Neuronal stem cell (in vitro differentiated cells): ENCODE results near the gene CEP97.

ENCODE experiments used
- DNase-seq: peaks from one replicate; pipeline ENCODE4 v3.0.0-alpha.2; 2013; ENCODE audit warnings: low spot score
- H2AFZ ChIP-seq: one replicate; pipeline ENCODE4 v1.6.1; 2013; ENCODE audit warnings: mild to moderate bottlenecking, low read length, inconsistent platforms
- H2AK5ac ChIP-seq: 2 replicates; pipeline ENCODE4 v1.6.1; 2013; ENCODE audit warnings: low read depth, mild to moderate bottlenecking, inconsistent platforms, low read length, moderate library complexity, mixed read lengths
- H2BK120ac ChIP-seq: 2 replicates; pipeline ENCODE4 v1.6.1; 2013; ENCODE audit warnings: low read depth, mild to moderate bottlenecking, inconsistent platforms, low read length, moderate library complexity, mixed read lengths
- H2BK12ac ChIP-seq: one replicate; pipeline ENCODE4 v1.6.1; 2013; ENCODE audit warnings: low read length, inconsistent platforms
- H2BK15ac ChIP-seq: 2 replicates; pipeline ENCODE4 v1.6.1; 2013; ENCODE audit warnings: mild to moderate bottlenecking, low read length, inconsistent platforms, mixed read lengths
- H2BK5ac ChIP-seq: one replicate; pipeline ENCODE4 v1.6.1; 2013; ENCODE audit warnings: inconsistent platforms, mild to moderate bottlenecking, low read length, moderate library complexity
- H3K14ac ChIP-seq: one replicate; pipeline ENCODE4 v1.6.1; 2013; ENCODE audit warnings: low read length, inconsistent platforms
- H3K18ac ChIP-seq: 2 replicates; pipeline ENCODE4 v1.6.1; 2013; ENCODE audit warnings: low read length, inconsistent platforms
- H3K23ac ChIP-seq: 2 replicates; pipeline ENCODE4 v1.6.1; 2013; ENCODE audit warnings: low read depth, mild to moderate bottlenecking, mixed read lengths, low read length, inconsistent platforms; ENCODE audit not compliant: poor library complexity
- H3K27ac ChIP-seq: replicated peaks from 3 replicates; pipeline ENCODE4 v1.5.1; 2013; ENCODE audit warnings: low read length, inconsistent platforms
- H3K27me3 ChIP-seq, 3 experiments: 2 replicates each; pipeline ENCODE4 v1.6.1; 2013; ENCODE audit warnings: low read length in 3 of 3, mild to moderate bottlenecking in 2 of 3, inconsistent platforms in 1 of 3, low read depth in 1 of 3, mixed read lengths in 1 of 3, moderate library complexity in 1 of 3; ENCODE audit not compliant: control insufficient read depth in 3 of 3, insufficient read depth in 3 of 3
- H3K36me3 ChIP-seq, 2 donors: replicated peaks in 1 of 2; 2 replicates each; pipeline ENCODE4 v1.6.1; 2013; ENCODE audit warnings: low read length in 2 of 2; ENCODE audit not compliant: control insufficient read depth in 2 of 2, insufficient read depth in 2 of 2
- H3K4ac ChIP-seq: 2 replicates; pipeline ENCODE4 v1.6.1; 2013; ENCODE audit warnings: inconsistent platforms, mild to moderate bottlenecking, low read length, moderate library complexity
- H3K4me1 ChIP-seq, 2 donors: 1 replicate in 1 of 2; 2 replicates in 1 of 2; pipeline ENCODE4 v1.6.1; 2013; ENCODE audit warnings: low read length in 2 of 2, low read depth in 1 of 2; ENCODE audit not compliant: control insufficient read depth in 2 of 2, insufficient read depth in 1 of 2
- H3K4me2 ChIP-seq: one replicate; pipeline ENCODE4 v1.6.1; 2013; ENCODE audit warnings: mild to moderate bottlenecking, low read length, inconsistent platforms; ENCODE audit not compliant: insufficient read depth, poor library complexity, severe bottlenecking
- H3K4me3 ChIP-seq, 2 donors: 2 replicates each; pipeline ENCODE4 v1.5.1; 2013; ENCODE audit warnings: low read length in 2 of 2, mild to moderate bottlenecking in 2 of 2, inconsistent platforms in 1 of 2, moderate library complexity in 1 of 2
- H3K79me1 ChIP-seq: one replicate; pipeline ENCODE4 v1.6.1; 2013; ENCODE audit warnings: low read depth, mild to moderate bottlenecking, inconsistent platforms, low read length, moderate library complexity
- H3K9ac ChIP-seq: one replicate; pipeline ENCODE4 v1.6.1; 2013; ENCODE audit warnings: mild to moderate bottlenecking, low read depth, low read length, inconsistent platforms; ENCODE audit not compliant: poor library complexity
- H3K9me3 ChIP-seq, 2 donors: replicated peaks in 1 of 2; 2 replicates each; pipeline versions ENCODE3 to v1.6.1; 2013; ENCODE audit warnings: low read length in 2 of 2, mild to moderate bottlenecking in 2 of 2, inconsistent platforms in 1 of 2, low read depth in 1 of 2, mixed read lengths in 1 of 2, moderate library complexity in 1 of 2; ENCODE audit not compliant: control insufficient read depth in 2 of 2, insufficient read depth in 1 of 2
- H4K8ac ChIP-seq: one replicate; pipeline ENCODE4 v1.6.1; 2013; ENCODE audit warnings: low read depth, mild to moderate bottlenecking, inconsistent platforms, low read length, moderate library complexity
- H4K91ac ChIP-seq: one replicate; pipeline ENCODE4 v1.6.1; 2013; ENCODE audit warnings: low read length, low read depth, mild to moderate bottlenecking, inconsistent platforms; ENCODE audit not compliant: poor library complexity
- WGBS, 2 donors: extraction: QIAGEN DNeasy Blood & Tissue Kit; methylation state at CpG; one replicate each; pipeline ENCODE4 v1.1.7; 2013; ENCODE audit warnings: missing lambda C conversion rate in 2 of 2, mixed read lengths in 1 of 2; ENCODE audit not compliant: insufficient read length in 2 of 2, insufficient replicate concordance in 1 of 2; ENCODE audit errors: extremely low coverage in 2 of 2; 5-methylcytosine and 5-hydroxymethylcytosine counted together

Gene CEP97

DNA sequence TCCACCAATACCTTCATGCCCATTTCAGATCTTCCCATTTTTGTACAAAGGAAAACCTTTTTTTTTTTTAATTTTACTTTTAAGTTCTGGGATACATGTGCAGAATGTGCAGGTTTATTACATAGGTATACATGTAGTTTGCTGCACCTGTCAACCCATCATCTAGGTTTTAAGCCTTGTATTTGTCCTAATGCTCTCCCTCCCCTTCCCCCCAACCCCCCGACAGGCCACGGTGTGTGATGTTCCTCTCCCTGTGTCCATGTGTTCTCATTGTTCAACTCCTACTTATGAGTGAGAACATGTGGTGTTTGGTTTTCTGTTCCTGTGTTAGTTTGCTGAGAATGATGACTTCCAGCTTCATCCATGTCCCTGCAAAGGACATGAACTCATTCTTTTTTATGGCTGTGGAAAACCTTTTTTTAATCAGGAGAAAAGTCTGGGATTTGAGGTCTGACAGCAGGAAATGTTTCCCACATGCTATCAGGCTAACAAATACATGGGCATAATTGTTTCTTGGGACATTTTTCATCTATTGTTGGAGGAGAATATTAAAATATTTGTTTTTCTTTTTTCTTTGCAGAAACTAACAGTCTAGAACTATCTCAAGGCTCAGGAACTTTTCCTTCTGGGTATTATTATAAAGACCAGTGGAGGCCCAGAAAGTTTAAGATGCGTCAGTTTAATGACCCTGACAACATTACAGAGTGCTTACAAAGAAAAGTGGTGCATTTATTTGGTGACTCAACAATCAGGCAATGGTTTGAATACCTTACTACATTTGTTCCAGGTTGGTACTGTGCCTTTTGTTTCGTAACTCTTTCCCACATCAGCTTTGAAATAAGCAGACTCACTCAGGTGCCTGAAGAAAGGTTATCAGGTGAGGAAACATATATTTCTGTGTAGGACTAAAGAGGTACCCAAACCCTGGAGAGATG is 92.1 kb downstream of the CEP97 start:
- H3K4ac ChIP-seq, result no peak overlapping the region
- no peak overlapping the region for H3K9ac ChIP-seq
- no peak overlapping the region for H4K8ac ChIP-seq
- no peak for DNase-seq
- H2AK5ac ChIP-seq, result no peak overlapping the region
- no peak overlapping the region for H3K4me2 ChIP-seq
- no peak overlapping the region for H4K91ac ChIP-seq
- H3K4me3 ChIP-seq, result no peak overlapping the region
- no peak overlapping the region for H3K23ac ChIP-seq
- H3K14ac ChIP-seq, result no peak overlapping the region
- H3K79me1 ChIP-seq, result no peaks in the 10 kb centered on the region
- no peaks in the 10 kb centered on the region for H3K9me3 ChIP-seq
- WGBS, 2 donors, result no CpG with 5 or more reads among the region's 4 CpGs
- no peak overlapping the region for H3K18ac ChIP-seq
- H3K36me3 ChIP-seq, result peaks cover 3 to 10% of the 10 kb centered on the region in 2 donors
- no peak overlapping the region for H3K27ac ChIP-seq
- no peak overlapping the region for H2BK15ac ChIP-seq
- H3K27me3 ChIP-seq, result no peaks in the 10 kb centered on the region
- H2BK12ac ChIP-seq, result no peak overlapping the region
- H2AFZ ChIP-seq, result no peak overlapping the region
- no peak overlapping the region for H2BK5ac ChIP-seq
- no peaks in the 10 kb centered on the region for H3K4me1 ChIP-seq
- H2BK120ac ChIP-seq, result no peak overlapping the region

- no CpG with 5 or more reads among the region's 5 CpGs for WGBS, 2 donors
- H3K4me1 ChIP-seq, result no peaks in the 10 kb centered on the region
- H2BK5ac ChIP-seq, result no peak overlapping the region
- H3K9ac ChIP-seq, result no peak overlapping the region
- no peaks in the 10 kb centered on the region for H3K27me3 ChIP-seq
- H2AFZ ChIP-seq, result no peak overlapping the region
- no peak overlapping the region for H3K23ac ChIP-seq
- no peaks in the 10 kb centered on the region for H3K9me3 ChIP-seq
- no peak overlapping the region for H2BK120ac ChIP-seq
- no peak overlapping the region for H3K14ac ChIP-seq
- H3K79me1 ChIP-seq, result no peaks in the 10 kb centered on the region
- H2AK5ac ChIP-seq, result no peak overlapping the region
- H3K27ac ChIP-seq, result no peak overlapping the region
- no peak overlapping the region for H3K18ac ChIP-seq
- H3K4ac ChIP-seq, result no peak overlapping the region
- H4K91ac ChIP-seq, result no peak overlapping the region
- DNase-seq, result no peak
- H3K4me3 ChIP-seq, result no peak overlapping the region
- no peak overlapping the region for H2BK12ac ChIP-seq
- no peak overlapping the region for H4K8ac ChIP-seq
- H3K36me3 ChIP-seq, result peaks cover 6 to 18% of the 10 kb centered on the region in 2 donors
- H3K4me2 ChIP-seq, result no peak overlapping the region
- no peak overlapping the region for H2BK15ac ChIP-seq
Measured at GRCh38 chr3:101817992-101818391, 93.6 kb downstream of the CEP97 start.

DNA sequence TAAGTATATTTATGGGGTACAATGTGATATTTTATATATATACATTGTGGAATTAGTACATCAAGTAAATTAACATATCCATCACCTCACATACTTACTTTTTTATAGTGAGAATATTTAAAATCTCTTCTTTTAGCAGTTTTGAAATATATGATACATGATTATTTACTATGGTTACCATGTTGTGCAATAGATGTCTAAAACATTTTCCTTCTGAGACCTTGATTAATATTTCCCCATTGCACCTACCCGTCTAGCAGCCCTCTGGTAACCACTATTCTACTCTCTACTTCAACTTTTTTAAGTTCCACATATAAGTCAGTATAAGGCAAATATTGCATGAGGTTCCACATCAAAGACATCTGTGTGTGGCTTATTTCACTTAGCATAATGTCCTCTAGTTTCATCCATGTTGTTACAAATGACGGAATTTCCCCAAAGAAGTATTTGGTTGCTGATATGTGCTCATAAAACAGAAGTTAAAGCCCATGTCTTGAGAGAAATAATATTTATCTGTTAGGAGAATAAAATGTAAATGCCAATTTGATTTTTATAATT is 95.3 kb downstream of the CEP97 start:
- H3K9ac ChIP-seq, result no peak overlapping the region
- H2AK5ac ChIP-seq, result no peak overlapping the region
- H2AFZ ChIP-seq, result no peak overlapping the region
- H2BK15ac ChIP-seq, result no peak overlapping the region
- H3K23ac ChIP-seq, result no peak overlapping the region
- no peak overlapping the region for H4K8ac ChIP-seq
- no CpG with 5 or more reads among the region's 2 CpGs for WGBS, 2 donors
- H3K9me3 ChIP-seq, result no peaks in the 10 kb centered on the region
- no peak overlapping the region for H2BK5ac ChIP-seq
- no peak for DNase-seq
- no peak overlapping the region for H3K14ac ChIP-seq
- H2BK120ac ChIP-seq, result no peak overlapping the region
- H3K4ac ChIP-seq, result no peak overlapping the region
- no peak overlapping the region for H4K91ac ChIP-seq
- no peak overlapping the region for H3K27ac ChIP-seq
- H3K27me3 ChIP-seq, result no peaks in the 10 kb centered on the region
- peaks cover 6 to 18% of the 10 kb centered on the region in 2 donors for H3K36me3 ChIP-seq
- no peaks in the 10 kb centered on the region for H3K4me1 ChIP-seq
- H3K4me2 ChIP-seq, result no peak overlapping the region
- no peaks in the 10 kb centered on the region for H3K79me1 ChIP-seq
- H3K18ac ChIP-seq, result no peak overlapping the region
- no peak overlapping the region for H2BK12ac ChIP-seq
- H3K4me3 ChIP-seq, result no peak overlapping the region
